ENCODE results near the gene DNMT1.

- TF ChIP-seq GATA2 (IDR thresholded peaks at IDR 0.05; ENCODE audit: low read depth, low read length) (no peak), GATA3 (IDR thresholded peaks at IDR 0.05; ENCODE audit: low read depth, low read length) (no peak)
Observed at GRCh38 chr19:10144361-10144760, 50.4 kb downstream of the DNMT1 start.
